Right renal cortex interstitium (tissue), 3 donors: ENCODE results near the gene GBA2. TPM values are rescaled to one million over a fixed set of nuclear protein-coding genes. Genes with fewer than 3 reads are reported as not detected.
A peak's percentile ranks its signal among the peaks of the same experiment; 100 is the strongest.

Source experiments
- DNase-seq, 3 donors: peaks; one replicate each; pipeline ENCODE4 v3.0.0-alpha.2; 2013; ENCODE audit warnings: low read depth in 3 of 3, low spot score in 2 of 3
- polyA plus RNA-seq, 3 donors: library from polyadenylated mRNA; unstranded; fragments of 120-200 nt; gene quantifications; one replicate each; pipeline ENCODE4 v1.2.1, GENCODE V29; 2013; ENCODE audit not compliant: insufficient read length in 3 of 3

The GBA2 gene
- polyA plus RNA-seq, 3 donors = 94.3 to 99.8 (median 96.1) TPM

DNA sequence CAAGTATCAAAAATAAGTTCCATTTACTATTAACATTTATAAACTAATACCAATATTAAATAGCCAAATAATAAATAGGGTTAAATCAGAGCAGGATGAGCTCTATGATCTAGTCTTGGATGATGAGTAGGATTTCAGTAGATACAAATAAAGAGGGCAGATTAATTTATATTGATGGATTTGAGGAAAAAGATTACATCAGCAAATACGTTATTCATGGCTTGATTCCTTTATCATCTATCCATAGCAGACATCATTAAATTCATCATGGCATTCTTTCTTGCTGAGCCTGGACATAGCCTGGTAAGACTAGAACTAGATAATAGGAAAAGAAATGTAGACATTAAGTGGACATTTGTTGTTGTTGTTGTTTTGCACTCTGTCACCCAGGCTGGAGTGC lies 18.4 kb upstream of the GBA2 start:
- DNase-seq = no peak

DNA sequence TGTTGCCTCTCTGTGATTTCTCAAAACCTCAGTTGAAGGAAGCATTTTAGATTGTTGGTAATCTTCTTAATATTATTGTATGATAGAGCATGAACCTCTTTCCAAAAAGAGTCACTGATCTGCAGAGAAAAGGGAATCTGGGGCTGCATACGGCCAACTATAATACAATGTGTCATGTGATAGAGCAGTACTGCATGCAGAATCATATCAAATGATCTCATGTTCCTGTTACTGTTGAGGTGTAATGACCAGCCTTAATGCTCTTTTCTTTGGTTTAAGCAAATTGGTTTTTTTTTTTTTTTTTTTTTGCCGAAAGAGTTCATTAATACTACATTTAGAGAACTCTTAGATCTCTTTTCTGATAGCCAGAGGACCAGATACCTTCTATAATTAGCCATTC lies 18.0 kb upstream of the GBA2 start:
- DNase-seq = no peak

DNA sequence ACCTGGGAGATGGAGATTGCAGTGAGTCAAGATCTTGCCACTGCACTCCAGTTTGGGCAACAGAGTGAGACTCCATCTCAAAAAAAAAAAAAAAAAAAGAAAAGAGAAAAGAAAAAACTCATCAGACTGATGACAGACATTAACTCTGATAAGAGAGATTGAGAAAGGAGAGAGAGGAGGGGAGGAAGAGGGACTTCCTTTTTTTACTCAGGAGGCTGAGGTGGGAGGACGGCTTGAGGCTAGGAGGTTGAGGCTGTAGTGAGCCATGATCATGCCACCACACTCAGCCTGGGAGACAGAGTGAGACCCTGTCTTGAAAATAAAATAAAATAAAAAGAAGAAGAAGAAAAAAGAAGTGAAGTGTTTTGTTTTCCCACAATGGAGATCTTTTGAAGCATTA lies 14.8 kb upstream of the GBA2 start:
- no peak for DNase-seq

DNA sequence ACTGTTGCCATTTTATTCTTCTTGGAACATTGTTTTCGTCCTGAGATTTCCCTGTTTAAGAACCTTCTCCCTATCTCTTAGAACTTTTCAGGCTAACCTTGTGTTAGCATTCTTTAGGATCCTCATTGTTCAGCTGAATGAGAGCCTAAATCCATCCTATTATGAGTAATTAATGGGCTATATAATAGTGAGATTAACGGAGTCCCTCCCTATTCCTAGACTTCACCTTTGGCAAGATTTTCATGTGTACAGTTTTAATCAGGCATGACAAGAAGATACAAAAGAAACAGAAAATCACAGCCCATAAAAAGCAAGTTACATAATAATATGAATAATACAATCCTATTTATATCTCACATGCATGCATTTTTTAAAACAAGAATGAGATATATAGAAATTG lies 14.2 kb upstream of the GBA2 start:
- DNase-seq = no peak

DNA sequence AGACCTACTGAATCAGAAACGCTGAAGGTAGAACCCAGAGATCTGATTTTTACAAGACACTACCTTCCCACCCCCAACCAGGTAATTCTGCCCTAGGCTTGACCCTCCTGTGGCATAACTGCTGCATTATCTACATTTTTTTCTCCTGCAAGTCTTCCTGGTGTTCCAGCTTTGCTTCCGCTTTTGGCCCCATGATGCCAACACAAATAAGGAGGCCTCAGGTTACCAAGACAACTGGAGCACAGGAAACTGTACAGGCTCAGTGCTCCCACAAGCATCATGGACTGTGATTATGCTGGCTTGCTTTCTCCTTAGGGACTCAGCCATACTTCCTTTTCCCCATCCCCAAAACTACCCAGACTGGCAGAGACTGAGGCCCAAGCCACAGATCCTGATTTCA lies 11.6 kb upstream of the GBA2 start:
- no peak for DNase-seq

DNA sequence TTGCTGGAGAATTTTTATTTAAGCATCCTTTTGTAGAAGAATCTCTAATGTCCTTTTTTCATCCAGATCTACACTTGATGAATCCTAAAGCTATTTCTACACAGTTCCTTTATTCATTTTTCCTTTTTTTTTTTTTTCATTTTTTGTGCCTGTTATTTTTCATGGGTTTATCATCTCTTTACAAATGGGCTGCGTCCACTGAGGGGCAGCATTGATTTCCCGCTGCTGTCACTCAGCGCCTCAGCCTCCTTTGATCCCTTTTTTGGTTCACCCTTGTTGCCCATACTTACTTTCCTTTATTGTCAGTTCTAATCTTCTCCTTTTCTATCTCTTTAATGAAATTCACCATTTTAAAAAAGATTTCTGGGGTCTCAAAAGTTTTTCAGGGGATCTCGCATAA lies 10.8 kb upstream of the GBA2 start:
- DNase-seq = no peak

DNA sequence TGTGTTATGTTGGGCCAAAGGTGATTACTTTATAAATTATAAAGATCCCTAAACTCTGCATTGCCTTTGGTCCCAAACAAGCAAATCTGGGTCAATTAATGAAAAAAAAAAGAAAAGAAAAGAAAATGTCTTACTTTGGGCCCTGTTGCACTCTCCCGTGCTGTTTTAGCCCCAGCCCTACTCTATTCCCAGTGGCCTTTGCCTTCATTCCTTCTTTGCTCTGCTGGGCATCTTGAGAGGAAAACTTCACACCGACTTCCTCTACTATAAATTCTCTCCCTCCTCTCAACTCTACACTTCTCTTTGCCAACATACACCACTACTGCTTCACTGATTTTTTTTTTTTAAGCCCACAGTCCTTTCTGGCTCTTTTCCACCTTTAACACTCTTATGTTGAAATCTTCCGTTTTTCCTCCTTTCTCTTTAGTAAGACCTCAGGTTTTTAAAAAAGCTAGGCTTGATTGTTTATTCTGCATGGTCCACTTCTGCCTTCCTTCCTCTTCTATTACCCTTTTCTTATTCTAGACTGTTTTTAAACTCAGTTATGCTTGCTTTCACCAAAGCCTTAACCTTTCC lies 9.5 kb upstream of the GBA2 start:
- no peak for DNase-seq

DNA sequence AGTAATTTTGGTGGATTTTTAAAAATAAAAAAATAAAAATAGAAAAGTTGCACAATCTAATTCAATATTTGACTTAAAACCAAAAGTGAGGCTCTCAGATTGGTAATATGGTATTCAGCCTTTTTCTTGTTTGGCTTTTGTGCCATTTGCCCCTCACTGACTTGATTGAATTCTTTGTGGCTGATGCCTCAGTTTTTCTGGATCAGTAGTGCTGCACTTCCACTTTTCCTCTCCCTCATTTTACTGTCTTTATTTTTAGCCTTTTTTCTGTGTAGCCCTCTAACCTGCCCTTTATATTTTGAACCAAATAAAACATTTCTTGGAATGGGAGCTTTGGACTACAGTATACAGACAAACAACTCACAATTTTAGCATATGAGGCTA lies 8.9 kb upstream of the GBA2 start:
- DNase-seq = no peak

DNA sequence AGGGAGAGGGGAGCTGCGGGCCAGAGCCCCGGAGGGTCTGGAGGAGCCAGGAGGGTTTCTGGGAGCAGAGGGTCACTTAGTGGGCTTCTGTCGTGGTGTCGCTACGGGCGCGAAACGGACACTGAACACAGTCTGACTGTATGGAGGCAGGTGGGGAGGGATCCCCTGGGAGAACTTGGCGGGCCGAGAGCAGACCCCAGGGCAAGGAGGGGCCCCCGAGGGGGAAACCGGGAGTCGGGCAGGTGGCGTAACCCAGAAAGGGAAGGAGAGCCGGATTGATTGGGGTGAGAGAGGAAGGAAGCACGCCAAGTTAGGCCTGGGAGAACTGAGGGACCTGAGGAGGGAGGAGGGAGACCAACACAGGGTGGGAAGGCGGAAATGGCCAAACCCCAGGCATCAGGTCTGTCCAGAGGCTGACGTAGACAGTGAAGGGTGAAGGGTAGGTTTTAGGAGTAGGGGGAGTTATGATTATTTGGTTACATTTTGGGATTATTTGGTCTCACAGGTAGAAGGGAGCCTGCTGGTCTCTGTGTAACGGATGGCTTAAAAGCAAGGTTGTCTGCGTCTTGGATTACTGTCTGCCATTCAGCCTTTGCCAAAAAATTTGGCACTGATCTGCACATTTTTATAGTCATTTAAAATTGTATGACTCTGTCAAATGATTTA lies 8.3 kb upstream of the GBA2 start:
- peak in 2 of 3 donors; percentile 31 to 35 for DNase-seq

DNA sequence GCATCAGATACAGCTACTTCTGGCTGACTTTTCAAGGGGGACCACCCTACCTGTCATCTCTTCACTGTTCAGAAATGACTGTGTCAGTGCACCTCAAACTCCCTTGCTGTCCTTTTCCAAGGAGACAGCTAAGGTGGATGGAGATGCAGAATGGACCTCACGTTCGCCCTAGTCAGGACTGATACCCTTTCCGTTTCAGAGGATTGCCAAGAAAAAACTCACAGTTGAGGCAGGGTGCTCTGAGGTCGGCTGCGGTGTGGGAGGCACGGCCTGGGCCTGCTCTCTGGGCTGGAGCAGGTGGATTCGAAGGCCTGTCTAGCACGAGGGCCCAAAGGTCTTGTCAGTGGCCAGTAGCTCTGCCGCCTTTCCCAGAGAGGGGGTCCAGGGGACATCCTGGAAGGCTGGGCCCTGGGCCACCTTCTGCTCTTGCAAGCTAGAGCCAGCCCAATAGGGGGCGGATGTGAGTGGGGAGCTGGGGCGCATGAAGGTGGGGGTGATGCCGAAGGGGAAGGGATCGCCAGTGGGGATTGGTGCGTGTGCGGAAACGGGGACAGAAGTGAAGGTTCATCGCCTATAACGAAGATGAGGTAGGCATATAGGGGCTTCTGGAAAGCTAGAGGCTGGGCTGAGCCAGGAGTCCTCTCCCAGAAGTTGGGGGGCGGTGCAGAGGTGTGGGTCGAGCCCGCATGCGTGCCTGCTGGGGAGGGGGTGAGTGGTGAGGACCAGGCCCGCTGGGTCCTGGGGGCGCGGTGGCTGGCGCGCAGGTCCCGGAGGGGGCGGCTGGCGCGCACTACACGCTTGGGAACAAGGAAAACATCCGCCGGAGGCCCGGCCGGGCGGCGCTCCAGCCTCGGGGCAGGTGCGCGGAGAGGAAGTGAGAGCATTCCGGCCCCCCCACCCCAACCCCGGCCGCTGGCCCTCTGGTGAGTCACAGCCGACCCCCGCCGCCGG lies 7.5 kb upstream of the GBA2 start:
- DNase-seq = peak in 2 of 3 donors; percentile 38 to 52

DNA sequence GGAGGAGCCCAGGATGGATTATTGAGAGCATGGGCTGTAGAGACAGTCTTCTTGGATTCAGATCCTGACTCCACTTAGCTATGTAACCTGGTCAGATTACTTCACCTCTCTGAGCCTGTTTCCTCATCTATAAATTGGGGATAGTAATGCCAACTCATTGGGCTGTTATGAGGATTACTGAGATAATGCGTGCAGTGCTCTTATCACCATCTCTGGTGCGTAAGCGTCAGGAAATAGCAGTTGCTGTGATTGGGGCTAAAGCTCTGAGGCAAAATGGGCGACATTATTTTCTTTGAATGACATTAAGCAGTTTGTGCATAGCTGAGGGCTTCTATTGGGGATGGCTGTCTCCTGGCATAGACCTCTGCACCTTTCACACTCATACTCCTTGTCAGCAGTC lies 6.0 kb upstream of the GBA2 start:
- DNase-seq = no peak

DNA sequence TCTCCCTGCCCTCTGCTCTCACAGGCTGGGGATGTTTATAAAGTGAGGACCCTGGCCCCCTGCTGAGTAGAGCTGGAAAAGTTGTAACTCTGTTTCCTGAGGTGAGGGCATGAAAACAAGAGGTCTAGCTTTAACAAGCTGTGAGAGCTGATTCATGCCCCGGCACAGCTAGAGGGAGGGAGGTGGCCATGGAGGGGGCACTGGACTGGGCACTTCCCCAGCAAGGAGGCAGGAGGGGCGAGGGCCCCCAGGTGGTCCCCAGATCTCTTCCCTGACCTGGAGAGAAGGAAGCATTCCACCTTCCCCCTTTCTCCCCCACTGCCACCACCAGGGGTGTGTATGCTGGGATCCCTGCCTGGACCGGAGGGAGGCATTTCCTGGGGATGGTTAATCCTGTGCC lies 5.2 kb upstream of the GBA2 start, which contains the start of gene MSMP:
MSMP (minus strand) TSS at position 13 of the 400 bp plus-strand sequence. CDS start 147 bp downstream, outside the sequence.
- DNase-seq = no peak

DNA sequence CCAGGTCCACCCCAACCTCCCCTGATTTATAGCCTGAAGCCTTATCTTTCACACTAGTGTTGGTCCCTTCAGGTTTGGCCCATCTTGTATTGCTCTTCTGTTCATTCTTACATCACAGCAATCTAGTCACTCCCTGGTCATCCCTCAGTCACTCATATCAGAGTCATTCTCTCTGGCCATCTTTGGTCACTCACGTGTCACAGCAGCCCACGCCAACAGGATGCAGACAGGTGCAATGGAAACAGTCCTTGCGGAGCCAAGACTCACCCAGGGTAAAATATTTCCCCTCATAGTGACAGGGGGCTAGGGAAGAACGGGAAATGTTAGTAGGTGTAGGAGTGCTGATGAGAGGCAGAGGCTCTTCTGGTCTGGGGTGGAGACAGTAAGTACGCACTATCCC lies 4.4 kb upstream of the GBA2 start:
- DNase-seq = no peak

DNA sequence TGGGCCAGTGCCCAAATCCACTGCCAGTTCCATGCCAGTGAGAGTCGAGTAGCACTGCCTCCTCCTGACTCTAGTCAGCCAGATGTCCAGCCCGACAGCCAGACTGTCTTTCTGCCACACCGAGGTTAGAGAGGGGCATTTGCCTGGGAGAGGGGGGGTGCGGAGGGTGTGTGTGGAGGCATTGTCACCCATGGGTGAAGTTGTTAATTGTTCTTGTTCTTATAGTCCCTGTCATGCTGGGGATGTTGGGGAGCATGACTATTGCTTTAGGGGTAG lies 1.2 kb upstream of the GBA2 start:
- DNase-seq = no peak

DNA sequence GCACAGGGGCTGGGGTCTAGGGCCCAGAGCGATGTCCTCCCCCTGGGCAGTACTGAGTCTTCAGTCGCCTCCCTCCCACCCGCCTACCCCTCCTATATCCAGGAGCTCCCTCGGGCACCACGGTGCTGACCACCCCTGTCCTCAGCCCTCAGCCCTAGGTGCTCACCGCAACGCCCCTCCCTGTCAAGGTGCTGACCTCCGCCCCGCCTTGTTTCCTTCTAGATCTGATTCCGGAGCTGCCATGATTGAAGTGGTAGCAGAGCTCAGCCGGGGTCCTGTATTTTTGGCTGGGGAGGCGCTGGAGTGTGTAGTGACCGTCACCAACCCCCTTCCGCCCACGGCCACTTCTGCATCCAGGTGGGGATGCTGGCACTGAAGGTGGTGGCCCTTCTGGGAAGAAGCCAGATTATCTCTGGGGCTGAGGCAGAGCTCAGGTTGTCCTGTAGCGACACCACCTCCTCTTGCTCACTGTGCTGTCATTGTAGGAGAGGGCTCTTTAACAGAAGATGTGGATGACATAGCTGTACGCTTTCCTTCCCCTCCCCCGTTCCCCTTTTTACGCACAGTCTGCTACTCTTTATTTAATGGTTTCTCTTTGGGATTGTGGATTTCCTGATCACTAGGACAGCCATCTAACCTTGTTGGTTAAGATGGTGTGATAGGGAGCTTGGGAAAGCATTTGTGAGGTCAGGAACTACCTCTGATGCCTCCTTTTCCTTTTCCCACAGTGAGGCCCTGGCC lies 657 bp upstream of the GBA2 start:
- no peak for DNase-seq

DNA sequence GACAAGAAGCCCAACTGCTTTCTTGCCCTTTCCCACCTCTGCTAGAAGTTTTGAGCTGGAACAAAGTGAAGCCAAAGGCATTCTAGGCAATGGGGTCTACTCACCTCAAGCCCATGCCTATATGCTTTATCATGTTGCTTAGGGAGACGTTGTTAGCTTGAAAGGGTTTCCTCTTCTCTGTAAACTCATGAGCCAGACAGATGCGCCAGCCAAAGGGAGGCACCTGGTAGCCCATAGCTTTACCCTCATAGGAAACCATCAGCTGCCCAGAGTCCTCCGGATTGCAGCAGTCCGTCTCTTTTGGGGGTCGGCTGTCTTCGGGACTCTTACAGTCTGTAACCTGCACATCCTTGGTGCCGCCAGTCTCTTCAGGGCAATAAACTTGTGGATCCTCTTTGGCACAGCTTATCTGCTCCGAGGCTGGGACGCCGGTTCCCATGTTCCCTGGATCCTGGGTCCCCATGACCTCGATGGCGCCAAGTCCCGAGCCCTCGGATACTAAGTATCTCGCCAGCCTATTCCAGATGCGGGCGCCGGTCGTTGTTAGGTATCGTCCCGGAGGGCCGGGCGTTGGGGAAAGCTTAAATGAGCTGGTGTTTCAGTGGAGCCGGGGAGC lies 678 bp downstream of the GBA2 start:
- no peak for DNase-seq

DNA sequence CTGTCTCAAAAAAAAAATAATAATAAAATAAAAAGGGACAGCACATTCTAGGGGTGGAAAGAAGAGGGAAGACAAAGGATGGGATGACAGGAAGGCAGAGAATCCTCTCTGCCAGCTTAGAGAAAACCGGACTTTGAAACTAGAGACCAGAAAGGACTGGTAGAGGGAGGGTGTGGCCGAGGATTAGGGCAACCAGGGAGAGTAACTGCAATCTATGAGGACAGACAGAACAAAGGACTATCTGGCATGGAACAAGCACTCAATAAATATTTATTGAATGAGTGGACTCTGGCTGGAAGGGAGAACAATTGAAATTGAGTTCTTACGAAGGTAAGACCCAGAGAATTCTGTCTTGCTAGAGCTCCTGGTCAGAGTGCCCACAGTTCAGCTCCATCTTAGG lies 2.4 kb downstream of the GBA2 start:
- DNase-seq = no peak

DNA sequence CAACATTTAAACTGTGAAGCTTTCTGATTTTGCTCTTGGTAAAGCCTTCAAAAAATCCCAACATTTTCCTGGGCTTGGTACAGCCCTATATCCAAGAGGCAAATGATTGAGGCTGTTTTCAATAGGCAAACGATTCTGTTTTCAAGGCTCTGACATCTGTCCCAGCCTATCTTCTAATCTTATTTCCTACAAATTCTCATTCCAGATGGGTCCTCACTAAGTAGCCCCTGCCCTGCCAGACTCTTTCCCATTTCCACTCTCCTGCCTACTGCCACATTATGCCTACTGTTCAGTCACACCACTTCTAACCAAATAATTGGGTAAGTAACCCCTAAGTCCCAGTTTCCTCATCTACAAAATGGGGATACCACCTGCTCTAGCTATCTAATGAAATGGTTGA lies 3.5 kb downstream of the GBA2 start:
- no peak for DNase-seq

DNA sequence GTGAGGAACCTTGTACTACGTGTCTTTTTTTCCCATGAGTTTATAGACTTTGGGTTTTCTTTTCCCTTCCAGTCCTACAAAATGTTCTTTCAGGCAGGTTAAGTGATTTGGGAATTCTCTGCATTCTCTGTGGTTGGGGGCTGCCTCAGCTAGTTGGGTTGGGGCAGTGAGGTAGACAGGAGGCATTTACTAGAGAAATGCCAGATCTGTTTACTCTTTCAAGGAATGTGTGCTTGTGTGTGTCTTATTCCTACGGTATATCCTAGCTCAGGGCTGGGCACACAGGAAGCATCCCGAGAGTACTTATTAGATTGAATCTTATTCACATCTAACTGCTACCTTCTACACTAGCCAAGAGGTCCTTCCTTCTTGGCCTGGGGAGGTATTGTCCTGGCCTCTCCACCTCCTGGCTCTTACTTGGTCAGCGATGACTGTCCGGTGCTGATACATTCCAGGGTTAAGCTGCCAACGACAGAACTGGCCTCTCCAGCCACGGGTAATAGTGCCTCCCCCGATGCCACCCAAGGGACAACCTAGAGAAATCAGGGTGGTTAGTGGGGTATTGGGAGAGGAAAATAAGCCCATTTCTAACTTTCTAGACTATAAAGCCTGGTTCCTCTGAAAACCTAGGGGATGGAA lies 5.0 kb downstream of the GBA2 start:
- DNase-seq = no peak

DNA sequence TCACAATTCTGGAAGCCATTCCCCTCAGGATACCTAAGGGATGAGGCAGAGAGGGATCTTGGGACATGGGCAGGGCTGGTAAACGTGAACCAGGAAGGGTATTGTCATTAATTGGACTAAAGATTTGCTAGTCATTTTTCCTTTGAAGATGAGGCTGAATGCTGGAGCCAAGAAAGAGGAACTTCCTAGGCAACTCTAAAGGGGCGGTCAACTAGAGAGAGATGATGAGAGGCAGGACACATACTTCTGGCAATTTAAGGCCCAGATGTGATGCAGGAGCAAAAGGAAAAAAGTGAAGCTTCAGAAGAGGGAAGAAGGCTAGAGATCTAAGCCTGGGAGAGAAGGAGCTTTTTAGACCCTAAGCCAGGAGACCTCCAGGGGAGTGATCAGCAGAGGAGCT lies 5.6 kb downstream of the GBA2 start:
- no peak for DNase-seq
